ENCODE measurements around the gene SLC45A1. TPM values are rescaled to one million over a fixed set of nuclear protein-coding genes. Genes with fewer than 3 reads are reported as not detected.

SLC45A1 gene
- total RNA-seq, 1 experiment from 2014 or later = 0.41 TPM

DNA sequence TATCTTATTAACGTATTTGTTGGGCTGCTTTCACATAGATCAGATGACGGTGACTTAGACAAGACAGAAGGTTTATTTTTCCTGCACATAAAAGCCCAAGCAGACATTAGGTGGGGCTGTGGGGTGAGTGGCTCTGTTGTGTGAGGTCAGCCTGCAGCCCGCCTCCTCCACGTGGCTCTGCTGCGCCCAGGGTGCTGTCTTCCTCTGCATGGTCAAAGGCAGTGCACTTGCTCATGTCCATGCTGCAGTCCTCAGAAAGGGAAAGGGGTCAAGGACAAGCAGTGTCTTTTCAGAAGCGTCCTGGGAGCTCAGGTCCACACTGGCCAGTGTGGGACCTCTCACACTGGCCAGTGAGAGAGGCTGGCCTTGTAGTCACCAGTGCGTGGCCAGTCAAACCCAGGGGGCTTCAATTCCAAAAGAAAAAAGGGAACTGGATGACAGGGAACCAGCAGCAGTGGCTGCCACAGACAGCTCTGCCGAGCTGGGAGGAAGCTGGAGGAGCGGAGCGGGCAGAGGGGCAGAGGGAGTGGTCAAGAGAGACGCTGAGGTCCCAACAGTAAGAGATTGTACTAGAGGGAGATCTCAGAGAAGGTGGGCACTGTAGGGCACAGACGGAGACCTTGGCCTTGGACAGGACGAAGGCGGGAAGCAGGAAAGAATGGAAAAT, 35.9 kb upstream of the SLC45A1 start:
- no peak overlapping the region for H3K27ac Mint-ChIP-seq (ENCODE audit: unreplicated experiment)
- no peaks in the 10 kb centered on the region for H3K27me3 Mint-ChIP-seq (ENCODE audit: insufficient read depth, unreplicated experiment)

GRCh38 chr1:8283058-8283884, 34.6 kb upstream of the SLC45A1 start:
- Histone ChIP-seq H3K27me3 (replicated peaks; ENCODE audit: control insufficient read depth, insufficient read depth, low read length) (no peaks in the 10 kb centered on the region), H3K4me3 (ENCODE audit: low read depth, low read length) (no peak overlapping the region), H3K4me1 (no peaks in the 10 kb centered on the region), H3K9me3 (no peaks in the 10 kb centered on the region), H3K36me3 (ENCODE audit: control insufficient read depth, insufficient read depth, low read length) (no peaks in the 10 kb centered on the region)
- no TSS peak for BruUV-seq (replicated peaks)
- TF ChIP-seq, protein P1, sequence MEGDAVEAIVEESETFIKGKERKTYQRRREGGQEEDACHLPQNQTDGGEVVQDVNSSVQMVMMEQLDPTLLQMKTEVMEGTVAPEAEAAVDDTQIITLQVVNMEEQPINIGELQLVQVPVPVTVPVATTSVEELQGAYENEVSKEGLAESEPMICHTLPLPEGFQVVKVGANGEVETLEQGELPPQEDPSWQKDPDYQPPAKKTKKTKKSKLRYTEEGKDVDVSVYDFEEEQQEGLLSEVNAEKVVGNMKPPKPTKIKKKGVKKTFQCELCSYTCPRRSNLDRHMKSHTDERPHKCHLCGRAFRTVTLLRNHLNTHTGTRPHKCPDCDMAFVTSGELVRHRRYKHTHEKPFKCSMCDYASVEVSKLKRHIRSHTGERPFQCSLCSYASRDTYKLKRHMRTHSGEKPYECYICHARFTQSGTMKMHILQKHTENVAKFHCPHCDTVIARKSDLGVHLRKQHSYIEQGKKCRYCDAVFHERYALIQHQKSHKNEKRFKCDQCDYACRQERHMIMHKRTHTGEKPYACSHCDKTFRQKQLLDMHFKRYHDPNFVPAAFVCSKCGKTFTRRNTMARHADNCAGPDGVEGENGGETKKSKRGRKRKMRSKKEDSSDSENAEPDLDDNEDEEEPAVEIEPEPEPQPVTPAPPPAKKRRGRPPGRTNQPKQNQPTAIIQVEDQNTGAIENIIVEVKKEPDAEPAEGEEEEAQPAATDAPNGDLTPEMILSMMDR (IDR thresholded peaks at IDR 0.05; ENCODE audit: insufficient read depth in 1 of 2, low read depth in 1 of 2, low read length in 1 of 2, severe bottlenecking in 1 of 2, unreplicated experiment in 1 of 2) = no peak
- no peak for DNase-seq
- Mint-ChIP-seq H3K36me3 (ENCODE audit: insufficient read depth, unreplicated experiment) (no peaks in the 10 kb centered on the region), H3K27me3 (ENCODE audit: insufficient read depth, unreplicated experiment) (no peaks in the 10 kb centered on the region), H3K27ac (ENCODE audit: unreplicated experiment) (no peak overlapping the region), H3K4me3 (ENCODE audit: unreplicated experiment) (no peak overlapping the region), H3K4me1 (ENCODE audit: low read depth, unreplicated experiment) (no peaks in the 10 kb centered on the region), H3K9me3 (ENCODE audit: unreplicated experiment) (no peaks in the 10 kb centered on the region)
- CTCF ChIA-PET = no interaction called here
- POLR2A ChIA-PET = no interaction called here
- intact Hi-C loops (cut with micrococcal nuclease; ENCODE audit: unreplicated experiment) = no loop called here

More for the DNA sequence above, 35.9 kb upstream of the SLC45A1 start:
- no peak overlapping the region for H3K4me3 ChIP-seq (ENCODE audit: low read depth, low read length)
- H3K36me3 Mint-ChIP-seq (ENCODE audit: insufficient read depth, unreplicated experiment) = no peaks in the 10 kb centered on the region
- no peaks in the 10 kb centered on the region for H3K36me3 ChIP-seq (ENCODE audit: control insufficient read depth, insufficient read depth, low read length)
- no peak overlapping the region for H3K4me3 Mint-ChIP-seq (ENCODE audit: unreplicated experiment)
- DNase-seq = no peak
- no peaks in the 10 kb centered on the region for H3K9me3 ChIP-seq
- POLR2A ChIA-PET = no interaction called here
- no peaks in the 10 kb centered on the region for H3K4me1 Mint-ChIP-seq (ENCODE audit: low read depth, unreplicated experiment)
- peaks cover 3% of the 10 kb centered on the region for H3K9me3 Mint-ChIP-seq (ENCODE audit: unreplicated experiment)
- TF ChIP-seq, protein P1 (IDR thresholded peaks at IDR 0.05; ENCODE audit: insufficient read depth in 1 of 2, low read depth in 1 of 2, low read length in 1 of 2, severe bottlenecking in 1 of 2, unreplicated experiment in 1 of 2) = no peak
- BruUV-seq (replicated peaks) = no TSS peak
- CTCF ChIA-PET = no interaction called here
- H3K4me1 ChIP-seq = no peaks in the 10 kb centered on the region
- intact Hi-C loops (cut with micrococcal nuclease; ENCODE audit: unreplicated experiment) = no loop called here
- no peaks in the 10 kb centered on the region for H3K27me3 ChIP-seq (replicated peaks; ENCODE audit: control insufficient read depth, insufficient read depth, low read length)

- Histone ChIP-seq H3K4me1 (no peaks in the 10 kb centered on the region), H3K36me3 (ENCODE audit: control insufficient read depth, insufficient read depth, low read length) (no peaks in the 10 kb centered on the region), H3K4me3 (ENCODE audit: low read depth, low read length) (no peak overlapping the region), H3K9me3 (no peaks in the 10 kb centered on the region), H3K27me3 (replicated peaks; ENCODE audit: control insufficient read depth, insufficient read depth, low read length) (no peaks in the 10 kb centered on the region)
- no peak overlapping the region for H3K27ac Mint-ChIP-seq (ENCODE audit: unreplicated experiment)
- ChIA-PET CTCF (no interaction called here), POLR2A (no interaction called here)
- no peaks in the 10 kb centered on the region for H3K27me3 Mint-ChIP-seq (ENCODE audit: insufficient read depth, unreplicated experiment)
- no peaks in the 10 kb centered on the region for H3K4me1 Mint-ChIP-seq (ENCODE audit: low read depth, unreplicated experiment)
- no peak overlapping the region for H3K4me3 Mint-ChIP-seq (ENCODE audit: unreplicated experiment)
- TF ChIP-seq, protein P1 (IDR thresholded peaks at IDR 0.05; ENCODE audit: insufficient read depth in 1 of 2, low read depth in 1 of 2, low read length in 1 of 2, severe bottlenecking in 1 of 2, unreplicated experiment in 1 of 2) = no peak
- intact Hi-C loops (cut with micrococcal nuclease; ENCODE audit: unreplicated experiment) = no loop called here
- H3K36me3 Mint-ChIP-seq (ENCODE audit: insufficient read depth, unreplicated experiment) = no peaks in the 10 kb centered on the region
- H3K9me3 Mint-ChIP-seq (ENCODE audit: unreplicated experiment) = no peaks in the 10 kb centered on the region
- no TSS peak for BruUV-seq (replicated peaks)
- no peak for DNase-seq
Measured at GRCh38 chr1:8284127-8284526, 33.8 kb upstream of the SLC45A1 start.

Data from Caco-2 (cell line).